ENCODE results near the gene USP6NL. TPM values are rescaled to one million over a fixed set of nuclear protein-coding genes. Genes with fewer than 3 reads are reported as not detected.

Gene USP6NL
- total and polyA plus RNA-seq, 9 of the 15 experiments (the other 6 are each of a cell fraction or from before 2014, with no cell fraction given): 3.2 to 26.6 (median 19.8) TPM

GRCh38 chr10:11533328-11533781 is 78.1 kb downstream of the USP6NL start:
- Histone ChIP-seq H3K27ac (ENCODE audit: extremely low read depth, low read depth, low read length) (no peak overlapping the region), H3K4me3 (no peak overlapping the region), H2AFZ (ENCODE audit: low read depth, low read length) (no peak overlapping the region), H3K4me1 (replicated peaks in 1 of 2; ENCODE audit: control insufficient read depth in 2 of 2, insufficient read depth in 2 of 2, low read length in 2 of 2) (peaks cover 0 to 9% of the 10 kb centered on the region in 2 experiments; a peak in 3 of 5 replicates), H3K9me1 (ENCODE audit: control insufficient read depth, insufficient read depth, low read length) (no peaks in the 10 kb centered on the region), H3K9me3 (replicated peaks; ENCODE audit: control insufficient read depth, insufficient read depth, low read depth, low read length) (no peaks in the 10 kb centered on the region), H3K9ac (ENCODE audit: insufficient read depth in 1 of 2, low read depth in 2 of 2, low read length in 2 of 2) (no peak overlapping the region), H4K20me1 (replicated peaks; ENCODE audit: control insufficient read depth, insufficient read depth, low read length) (peaks cover 14% of the 10 kb centered on the region; the same call in 1 of the 2 replicates), H3K27me3 (ENCODE audit: control insufficient read depth in 2 of 2, insufficient read depth in 2 of 2, low read length in 2 of 2) (no peaks in the 10 kb centered on the region), H3K36me3 (ENCODE audit: control insufficient read depth, insufficient read depth, low read length) (no peaks in the 10 kb centered on the region), H3K79me2 (ENCODE audit: control insufficient read depth, insufficient read depth, low read length) (peaks cover 92% of the 10 kb centered on the region), H3K4me2 (ENCODE audit: insufficient read depth, low read length) (no peak overlapping the region)
- in situ Hi-C loops (cut with MboI): no loop called here
- BruUV-seq (replicated peaks): no TSS peak
- FAIRE-seq (peak; percentile 54), ATAC-seq (peak; percentile 83), DNase-seq (ENCODE audit: extremely low read depth in 1 of 4, low spot score in 3 of 4) (peak in 3 of 4 experiments; percentile 14 to 35 (median 21))
- ChIA-PET POLR2A (interaction anchor here (0.6 to 1.2 kb wide), 5 partner anchors 9 to 531 kb away, joined by 3 to 5 read pairs (median 3); no protein-coding TSS in a partner anchor), CTCF (ENCODE audit: low intra/inter-chr PET ratio) (no interaction called here)
- intact Hi-C loops (cut with micrococcal nuclease): no loop called here
- TF ChIP-seq CTCFL (IDR thresholded peaks at IDR 0.05; ENCODE audit: borderline replicate concordance, insufficient read depth, low read depth, low read length, poor library complexity, severe bottlenecking) (peak; percentile 55), ZNF316 (IDR thresholded peaks at IDR 0.05) (no peak), FOSL1 (tag; conservative IDR thresholded peaks at IDR 0.05) (no peak), NBN (IDR thresholded peaks at IDR 0.05; ENCODE audit: low read depth) (no peak), CEBPB (tag; IDR thresholded peaks at IDR 0.05) (peak; percentile 71), RBBP5 (IDR thresholded peaks at IDR 0.05; ENCODE audit: borderline replicate concordance, insufficient read depth, low read length, poor library complexity, severe bottlenecking) (no peak), ATF3 (IDR thresholded peaks at IDR 0.05) (0 out of 2 replicates have a peak, but pooled peaks have one; percentile 27), ATF3 (CRISPR knock-in tag; conservative IDR thresholded peaks at IDR 0.05) (no peak), CEBPG (CRISPR knock-in tag; IDR thresholded peaks at IDR 0.05) (no peak; the same call in 1 of the 2 replicates), CEBPG (tag; conservative IDR thresholded peaks at IDR 0.05 in 1 of 2, IDR thresholded peaks at IDR 0.05 in 1 of 2) (peak; percentile 67 to 68; a peak in 3 of 4 replicates), CBX8 (IDR thresholded peaks at IDR 0.05; ENCODE audit: borderline replicate concordance, extremely low read depth, low read depth, low read length, poor library complexity, severe bottlenecking) (no peak), RAD21 (CRISPR knock-in tag; conservative IDR thresholded peaks at IDR 0.05 in 1 of 2, IDR thresholded peaks at IDR 0.05 in 1 of 2) (0 out of 4 replicates have a peak, but pooled peaks of 1 of the 2 experiments have one; percentile 4), HDAC8 (tag; IDR thresholded peaks at IDR 0.05) (no peak), KDM4B (IDR thresholded peaks at IDR 0.05; ENCODE audit: borderline replicate concordance in 2 of 2, low read depth in 1 of 2) (no peak), RNF2 (IDR thresholded peaks at IDR 0.05) (no peak), SMARCA4 (IDR thresholded peaks at IDR 0.05) (no peak)
- TF ChIP-seq, protein P1, sequence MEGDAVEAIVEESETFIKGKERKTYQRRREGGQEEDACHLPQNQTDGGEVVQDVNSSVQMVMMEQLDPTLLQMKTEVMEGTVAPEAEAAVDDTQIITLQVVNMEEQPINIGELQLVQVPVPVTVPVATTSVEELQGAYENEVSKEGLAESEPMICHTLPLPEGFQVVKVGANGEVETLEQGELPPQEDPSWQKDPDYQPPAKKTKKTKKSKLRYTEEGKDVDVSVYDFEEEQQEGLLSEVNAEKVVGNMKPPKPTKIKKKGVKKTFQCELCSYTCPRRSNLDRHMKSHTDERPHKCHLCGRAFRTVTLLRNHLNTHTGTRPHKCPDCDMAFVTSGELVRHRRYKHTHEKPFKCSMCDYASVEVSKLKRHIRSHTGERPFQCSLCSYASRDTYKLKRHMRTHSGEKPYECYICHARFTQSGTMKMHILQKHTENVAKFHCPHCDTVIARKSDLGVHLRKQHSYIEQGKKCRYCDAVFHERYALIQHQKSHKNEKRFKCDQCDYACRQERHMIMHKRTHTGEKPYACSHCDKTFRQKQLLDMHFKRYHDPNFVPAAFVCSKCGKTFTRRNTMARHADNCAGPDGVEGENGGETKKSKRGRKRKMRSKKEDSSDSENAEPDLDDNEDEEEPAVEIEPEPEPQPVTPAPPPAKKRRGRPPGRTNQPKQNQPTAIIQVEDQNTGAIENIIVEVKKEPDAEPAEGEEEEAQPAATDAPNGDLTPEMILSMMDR (IDR thresholded peaks at IDR 0.05 in 2 of 3, conservative IDR thresholded peaks at IDR 0.05 in 1 of 3; ENCODE audit: insufficient read depth in 2 of 3, low read depth in 1 of 3, low read length in 3 of 3): peak; percentile 17 to 43 (median 33); a peak in 4 of 6 replicates
